CD1c-positive myeloid dendritic cell (primary cell): ENCODE data around the gene PSD2.

Experiments used
- DNase-seq: peaks from one replicate; pipeline ENCODE4 v3.0.0-alpha.2; 2016; ENCODE audit errors: extremely low spot score

Gene PSD2

GRCh38 chr5:139880416-139881142, 85.0 kb downstream of the PSD2 start:
- no peak for DNase-seq

- no peak for DNase-seq
These were observed 85.6 kb downstream of the PSD2 start for GRCh38 chr5:139881143-139881733.

GRCh38 chr5:139882316-139882715, 86.7 kb downstream of the PSD2 start:
- no peak for DNase-seq

DNA sequence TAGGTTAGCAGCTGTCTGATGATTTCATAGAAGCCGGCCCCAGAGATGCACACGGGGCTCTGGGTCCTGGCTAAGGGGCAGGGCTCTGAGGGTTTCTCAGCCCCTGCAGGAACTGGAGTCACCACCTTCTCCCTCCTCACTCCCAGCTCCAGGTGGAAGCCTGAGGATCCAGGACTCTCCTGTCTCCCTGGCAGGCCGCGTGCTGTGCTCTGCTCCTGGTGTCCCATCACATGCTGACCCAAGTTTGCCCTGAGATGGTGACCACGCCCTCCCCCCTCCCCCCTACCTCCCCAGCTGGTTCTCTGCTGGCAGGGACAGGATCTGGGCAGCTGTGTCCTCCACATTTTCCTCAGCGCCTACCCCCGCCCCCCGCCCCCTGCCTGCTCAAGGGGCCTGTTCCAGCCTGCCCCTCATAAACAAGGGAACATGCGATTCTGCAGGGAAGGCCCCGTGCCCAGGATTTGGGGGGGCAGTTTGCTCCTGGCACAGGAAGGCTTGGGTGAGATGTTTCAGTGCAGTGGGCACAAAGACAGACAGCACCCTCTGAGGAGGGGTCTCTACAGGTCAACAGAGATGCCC, 87.4 kb downstream of the PSD2 start:
- DNase-seq, result no peak

- no peak for DNase-seq
These were observed 88.5 kb downstream of the PSD2 start for GRCh38 chr5:139884144-139884543.

DNA sequence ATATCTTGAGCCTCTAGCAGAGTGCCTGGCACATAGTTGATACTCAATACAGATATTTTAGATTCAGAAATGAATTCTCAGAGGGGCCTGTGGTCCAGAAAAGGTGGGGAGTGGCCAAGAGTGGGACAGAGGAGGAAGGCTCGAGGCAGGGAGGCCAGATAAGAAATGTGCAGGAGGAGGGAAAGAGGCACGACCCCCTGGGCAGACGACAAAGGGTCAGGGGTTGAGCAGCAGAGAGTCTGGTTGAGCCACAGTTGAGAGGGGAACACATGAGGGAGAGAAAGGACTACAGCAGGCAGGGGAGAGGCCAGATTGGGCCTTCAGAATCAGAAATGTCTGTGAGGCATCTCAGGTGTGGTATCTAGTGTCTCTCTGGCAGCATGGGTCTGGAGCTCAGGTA, 89.1 kb downstream of the PSD2 start:
- no peak for DNase-seq

DNA sequence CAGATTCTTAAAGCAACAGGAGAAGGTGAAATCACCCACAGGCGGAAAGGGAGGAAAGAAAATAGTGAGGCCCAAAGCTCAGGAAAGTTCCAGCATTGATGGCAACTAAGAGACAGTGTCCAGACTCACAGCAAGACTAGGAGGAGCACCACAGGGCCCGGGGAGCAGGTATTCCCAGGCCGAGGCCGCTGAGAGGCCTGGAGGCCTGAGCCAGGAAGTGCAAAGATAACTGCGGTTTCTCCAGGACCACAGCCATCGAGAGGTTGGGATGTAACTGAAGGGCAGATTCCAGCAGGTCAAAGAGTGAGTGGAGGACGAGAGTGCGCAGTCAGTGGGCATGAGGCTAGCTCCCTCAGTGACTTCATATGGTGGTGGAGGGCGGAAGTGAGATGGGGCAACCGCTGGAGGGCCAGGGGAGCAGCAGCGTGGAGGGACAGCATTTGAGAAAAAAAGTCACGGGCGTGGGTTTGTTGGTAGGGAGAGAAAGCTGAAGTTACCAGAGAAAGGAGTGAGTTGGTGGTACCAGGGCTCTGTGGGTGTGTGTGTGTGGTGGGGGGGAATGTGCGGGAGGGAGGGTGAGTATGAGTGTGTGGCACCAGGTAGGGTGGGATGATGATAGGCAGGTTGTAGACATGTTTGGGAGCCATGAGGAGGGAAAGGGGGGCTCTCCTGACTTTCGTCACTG, 89.7 kb downstream of the PSD2 start:
- DNase-seq, result no peak

GRCh38 chr5:139885857-139886208, 90.2 kb downstream of the PSD2 start:
- DNase-seq, result no peak

- DNase-seq, result no peak
These were observed 90.6 kb downstream of the PSD2 start for GRCh38 chr5:139886213-139886612.

- DNase-seq, result no peak
These were observed 92.8 kb downstream of the PSD2 start for GRCh38 chr5:139888370-139888769.

DNA sequence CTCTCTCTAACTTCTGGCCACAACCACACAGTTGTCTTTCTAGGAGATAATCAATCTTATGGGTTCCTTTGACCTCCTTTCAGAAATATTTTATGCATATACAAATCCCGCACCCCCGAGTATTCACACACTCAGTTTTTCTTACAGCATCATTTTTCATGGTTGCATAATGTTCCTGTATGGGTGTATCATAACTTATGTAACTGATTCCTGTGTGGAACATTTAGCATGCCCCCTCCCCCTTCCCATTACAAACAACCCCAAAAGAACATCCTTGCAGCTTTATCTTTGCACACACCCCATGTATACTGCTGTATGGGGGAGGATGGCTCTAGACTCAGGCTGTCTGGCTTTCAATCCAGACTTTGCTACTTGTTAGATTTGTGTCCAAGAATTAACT, 93.8 kb downstream of the PSD2 start:
- no peak for DNase-seq

DNA sequence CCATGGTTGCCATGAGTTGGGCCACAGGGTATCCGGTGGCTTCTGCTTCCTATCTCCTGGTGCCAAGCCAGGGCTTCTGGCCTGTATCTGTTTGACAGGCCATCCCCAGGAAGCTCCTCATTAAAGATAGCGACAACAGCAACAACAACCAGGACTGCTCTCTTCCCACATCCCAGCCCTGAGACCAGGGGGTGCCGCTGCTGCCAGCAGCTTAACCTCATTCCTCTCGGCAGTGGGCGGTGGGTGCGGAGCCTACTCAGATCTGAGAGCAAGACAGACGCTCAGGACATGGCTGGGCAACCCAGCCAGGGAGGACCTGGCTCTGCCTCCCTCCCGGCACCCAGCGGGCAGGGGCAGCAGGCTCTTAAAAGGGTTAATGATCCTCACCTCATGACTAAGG, 98.3 kb downstream of the PSD2 start:
- no peak for DNase-seq
